Activated CD4-positive, alpha-beta memory T cell treated with anti-CD3 and anti-CD28 coated beads for 36 hours (primary cell): ENCODE data around the gene P2RX2. TPM values are rescaled to one million over a fixed set of nuclear protein-coding genes. Genes with fewer than 3 reads are reported as not detected.

Experiments used
- CTCF ChIA-PET: fragments of 350-600 bp; sonication (Branson Sonifier 250); formaldehyde crosslinking; loops from one replicate; lab custom pipeline; 2021; ENCODE audit warnings: antibody characterized with exemption, inconsistent platforms; lab: Charles Lee
- POLR2A ChIA-PET: fragments of 350-600 bp; sonication (Branson Sonifier 250); formaldehyde crosslinking; loops from one replicate; lab custom pipeline; 2021; ENCODE audit warnings: antibody characterized with exemption; lab: Charles Lee
- DNase-seq: peaks from one replicate; pipeline ENCODE4 v3.0.0-alpha.2; 2020
- H3K27ac Mint-ChIP-seq: one replicate; pipeline ENCODE4 v1.8.0; 2021; ENCODE audit warnings: mixed read lengths
- H3K27me3 Mint-ChIP-seq: one replicate; pipeline ENCODE4 v1.8.0; 2021; ENCODE audit warnings: mixed read lengths
- H3K36me3 Mint-ChIP-seq: one replicate; pipeline ENCODE4 v1.8.0; 2021; ENCODE audit warnings: mixed read lengths
- H3K4me1 Mint-ChIP-seq: one replicate; pipeline ENCODE4 v1.8.0; 2021; ENCODE audit warnings: low read depth, mixed read lengths
- H3K4me3 Mint-ChIP-seq: one replicate; pipeline ENCODE4 v1.8.0; 2021; ENCODE audit warnings: mild to moderate bottlenecking, mixed read lengths
- H3K9me3 Mint-ChIP-seq: one replicate; pipeline ENCODE4 v1.8.0; 2021; ENCODE audit warnings: mixed read lengths
- intact Hi-C: fragments of 100-400 bp; cut with micrococcal nuclease; formaldehyde crosslinking; loops from one replicate; pipeline ENCODE4 v1.15.1; 2023
- total RNA-seq, 2 experiments: library from RNA; stranded (reverse); gene quantifications; one replicate each; pipeline ENCODE4 v1.2.3, GENCODE V29; 2021

P2RX2 gene
- total RNA-seq, 2 experiments from 2014 or later = not detected

DNA sequence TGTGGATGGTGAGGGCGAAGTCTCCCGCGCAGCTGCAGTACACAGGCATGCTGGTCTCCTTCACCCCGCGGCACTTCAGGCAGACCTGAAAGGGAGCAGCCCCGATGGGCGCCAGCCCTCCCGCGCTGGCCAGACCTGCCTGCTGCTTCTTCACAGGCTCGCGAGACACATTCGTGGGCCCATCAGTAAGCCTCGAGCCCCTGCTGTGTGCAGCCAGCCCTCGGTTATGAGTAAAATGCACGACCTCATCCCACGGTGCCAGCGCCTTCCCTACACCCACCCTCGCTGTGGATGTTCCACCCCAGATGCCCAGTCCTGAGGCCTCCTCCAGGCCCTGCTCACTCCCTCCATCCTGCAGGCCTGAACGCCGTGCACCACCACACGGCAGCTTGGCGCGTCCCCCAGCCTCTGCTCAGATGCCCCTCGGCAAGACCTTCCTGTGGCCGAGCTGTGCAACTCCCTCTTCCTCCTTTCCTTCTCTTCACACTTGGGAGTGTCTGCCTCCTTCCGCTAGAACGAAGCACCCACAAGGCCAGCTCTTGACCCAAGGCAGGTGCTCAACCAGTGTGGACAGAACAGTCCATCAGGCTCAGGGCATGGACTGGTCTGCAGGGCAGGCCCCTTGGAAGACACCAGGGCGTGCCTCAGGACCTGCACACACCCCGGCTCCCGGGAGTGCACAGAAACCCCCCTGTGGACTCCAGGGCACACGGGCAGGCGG is 6.5 kb downstream of the P2RX2 start:
- Mint-ChIP-seq H3K9me3 (no peaks in the 10 kb centered on the region), H3K27me3 (peaks cover 1% of the 10 kb centered on the region), H3K4me1 (peaks cover 5% of the 10 kb centered on the region), H3K36me3 (peaks cover 16% of the 10 kb centered on the region), H3K4me3 (no peak overlapping the region), H3K27ac (no peak overlapping the region)
- DNase-seq = no peak
- intact Hi-C loops = no loop called here
- ChIA-PET CTCF (interaction anchor here (1.3 kb wide), 1 partner anchor 10 kb away, joined by 4 read pairs; no protein-coding TSS in a partner anchor), POLR2A (no interaction called here)

DNA sequence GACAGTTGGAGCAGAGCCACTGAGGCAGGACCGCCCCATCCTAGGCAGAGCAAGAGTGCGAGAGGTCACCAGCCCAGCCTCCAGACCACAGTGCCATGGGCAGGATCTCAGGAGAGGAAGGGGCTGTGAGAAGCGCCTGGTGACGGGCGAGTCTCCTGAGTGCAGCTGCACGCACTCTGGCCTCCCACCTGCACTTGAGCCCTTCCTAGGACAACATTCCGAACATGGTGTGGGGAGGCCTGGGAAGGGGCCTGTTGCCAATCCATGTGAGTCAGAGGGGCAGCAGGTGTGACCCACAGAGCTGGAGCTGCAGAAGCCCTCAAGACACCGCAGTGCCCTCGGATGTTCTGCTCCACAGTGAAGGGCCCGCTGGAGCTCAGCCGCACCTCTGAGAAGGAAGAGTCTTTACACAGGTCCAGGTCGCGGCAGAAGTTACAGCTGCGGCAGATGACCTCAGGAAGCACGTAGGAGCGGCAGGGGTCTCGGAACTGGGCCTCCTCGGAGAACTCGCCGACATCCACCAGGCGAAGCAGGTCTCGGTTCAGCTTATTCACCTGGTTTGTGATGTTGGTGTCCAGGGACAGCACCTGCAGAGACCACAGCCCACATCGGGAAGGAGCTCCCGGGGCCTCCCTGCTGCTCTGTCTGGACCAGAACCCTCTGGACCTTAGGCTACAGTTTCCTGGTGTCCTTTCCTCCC is 7.3 kb downstream of the P2RX2 start:
- Mint-ChIP-seq H3K27ac (no peak overlapping the region), H3K4me1 (peaks cover 5% of the 10 kb centered on the region), H3K36me3 (peaks cover 21% of the 10 kb centered on the region), H3K27me3 (peaks cover under 1% of the 10 kb centered on the region), H3K9me3 (no peaks in the 10 kb centered on the region), H3K4me3 (no peak overlapping the region)
- intact Hi-C loops = no loop called here
- ChIA-PET POLR2A (no interaction called here), CTCF (interaction anchor here (1.3 kb wide), 1 partner anchor 11 kb away, joined by 4 read pairs; no protein-coding TSS in a partner anchor)
- no peak for DNase-seq

DNA sequence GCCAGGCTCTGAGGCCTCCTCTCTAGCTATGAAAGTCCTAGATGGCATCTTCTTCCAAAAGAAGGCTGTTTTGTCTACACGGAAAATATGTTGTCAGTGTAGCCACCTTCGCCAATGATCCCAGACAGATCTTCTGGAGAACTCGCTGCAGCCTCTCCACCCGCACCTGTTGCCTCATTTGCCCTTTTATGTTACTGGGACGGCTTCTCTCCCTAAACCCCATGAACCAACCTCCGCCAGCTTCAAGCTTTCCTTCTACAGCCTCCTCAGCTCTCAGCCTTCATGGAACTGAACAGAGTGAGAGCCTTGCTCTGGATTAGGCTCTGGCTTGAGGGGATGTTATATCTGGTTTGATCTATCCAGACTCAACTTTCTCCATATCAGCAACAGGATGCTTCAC is 10.8 kb downstream of the P2RX2 start:
- intact Hi-C loops = no loop called here
- Mint-ChIP-seq H3K27ac (no peak overlapping the region), H3K9me3 (no peaks in the 10 kb centered on the region), H3K4me3 (no peak overlapping the region), H3K27me3 (no peaks in the 10 kb centered on the region), H3K36me3 (peaks cover 43% of the 10 kb centered on the region), H3K4me1 (no peaks in the 10 kb centered on the region)
- ChIA-PET CTCF (no interaction called here), POLR2A (no interaction called here)
- DNase-seq = no peak

DNA sequence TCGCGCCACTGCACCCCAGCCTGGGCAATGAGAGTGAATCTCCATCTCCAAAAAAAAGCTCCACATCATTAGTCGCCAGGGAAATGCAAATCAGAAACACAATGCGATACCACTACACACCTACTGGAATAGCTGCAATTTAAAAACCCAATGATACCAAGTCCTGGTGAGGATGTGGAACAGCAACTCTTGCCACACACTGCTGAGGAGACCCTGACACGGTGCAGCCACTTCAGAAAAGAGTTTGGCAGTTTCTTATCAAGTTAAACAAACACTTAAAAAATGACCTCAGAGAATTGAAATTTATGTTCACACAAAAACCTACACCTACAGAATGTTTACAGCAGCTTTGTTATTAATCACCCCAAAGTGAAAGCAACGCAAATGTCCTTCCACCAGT is 12.1 kb downstream of the P2RX2 start:
- H3K27me3 Mint-ChIP-seq = no peaks in the 10 kb centered on the region
- no peak overlapping the region for H3K27ac Mint-ChIP-seq
- peaks cover 53% of the 10 kb centered on the region for H3K36me3 Mint-ChIP-seq
- no peak for DNase-seq
- CTCF ChIA-PET = no interaction called here
- POLR2A ChIA-PET = no interaction called here
- no peaks in the 10 kb centered on the region for H3K4me1 Mint-ChIP-seq
- no peak overlapping the region for H3K4me3 Mint-ChIP-seq
- intact Hi-C loops = no loop called here
- no peaks in the 10 kb centered on the region for H3K9me3 Mint-ChIP-seq

DNA sequence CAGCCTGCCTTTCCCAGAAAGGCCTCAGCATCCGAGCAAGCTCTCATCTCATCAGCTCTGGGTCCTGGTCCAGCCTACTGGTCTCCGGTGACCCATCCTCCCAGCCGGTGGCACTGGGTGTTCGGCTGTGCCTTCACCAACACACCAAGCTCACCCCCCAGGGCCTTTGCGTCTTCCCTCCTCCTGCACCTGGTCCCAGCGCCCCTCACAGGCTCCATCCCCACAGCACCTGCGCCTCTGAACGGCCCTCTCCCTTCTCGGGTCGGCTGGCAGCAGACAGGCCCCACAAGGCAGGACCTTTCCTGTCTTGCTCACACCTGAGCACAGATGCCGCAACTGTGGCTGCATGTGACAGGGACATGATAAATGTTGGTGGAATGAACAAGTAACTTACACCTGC is 13.1 kb downstream of the P2RX2 start:
- CTCF ChIA-PET = interaction anchor here (2.2 kb wide), 1 partner anchor 17 kb away, joined by 9 read pairs; no protein-coding TSS in a partner anchor

DNA sequence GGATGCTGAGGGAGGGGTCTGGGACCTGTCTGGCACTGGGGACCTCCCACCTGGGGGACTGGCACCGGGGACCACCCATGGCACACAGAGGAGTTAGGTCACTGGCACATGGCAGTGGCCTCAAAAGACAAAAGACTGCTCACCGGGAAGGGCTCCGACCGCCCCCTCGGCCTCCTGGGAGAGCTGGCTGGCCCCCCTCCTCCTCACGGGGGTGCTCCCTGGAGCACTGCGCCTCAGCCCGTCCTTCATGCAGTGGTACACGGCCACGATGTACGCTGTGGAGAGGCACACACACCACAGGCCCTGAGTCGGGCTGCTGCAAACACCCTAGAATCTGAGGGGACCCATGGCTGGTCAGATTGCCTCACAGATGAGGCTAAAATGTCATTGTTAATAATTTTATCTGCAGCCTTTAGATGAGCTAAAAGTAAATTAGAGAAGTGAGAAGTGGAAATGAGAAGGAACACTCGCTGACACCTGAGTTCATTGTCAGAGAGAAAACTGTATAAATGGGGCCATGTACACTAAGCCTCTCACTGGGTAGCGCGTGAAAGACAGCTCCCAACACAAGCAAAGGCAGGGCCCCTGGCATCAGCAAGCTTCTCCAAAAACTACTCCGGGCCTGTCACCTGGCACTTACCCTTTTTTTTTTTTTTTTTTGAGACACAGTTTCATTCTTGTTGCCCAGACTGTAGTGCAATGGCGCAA is 14.1 kb downstream of the P2RX2 start:
- no peaks in the 10 kb centered on the region for H3K27me3 Mint-ChIP-seq
- intact Hi-C loops = no loop called here
- no peak overlapping the region for H3K4me3 Mint-ChIP-seq
- H3K36me3 Mint-ChIP-seq = peaks cover 63% of the 10 kb centered on the region
- no peaks in the 10 kb centered on the region for H3K9me3 Mint-ChIP-seq
- no peaks in the 10 kb centered on the region for H3K4me1 Mint-ChIP-seq
- CTCF ChIA-PET = interaction anchor here (1.2 to 2.2 kb wide), 2 partner anchors 17 to 18 kb away, joined by 3 to 9 read pairs; no protein-coding TSS in a partner anchor
- POLR2A ChIA-PET = no interaction called here
- DNase-seq = no peak
- H3K27ac Mint-ChIP-seq = no peak overlapping the region

More for the DNA sequence above, 13.1 kb downstream of the P2RX2 start:
- Mint-ChIP-seq H3K4me3 (no peak overlapping the region), H3K9me3 (no peaks in the 10 kb centered on the region), H3K4me1 (no peaks in the 10 kb centered on the region), H3K36me3 (peaks cover 58% of the 10 kb centered on the region), H3K27me3 (no peaks in the 10 kb centered on the region), H3K27ac (no peak overlapping the region)
- intact Hi-C loops = no loop called here
- no peak for DNase-seq
- POLR2A ChIA-PET = no interaction called here

DNA sequence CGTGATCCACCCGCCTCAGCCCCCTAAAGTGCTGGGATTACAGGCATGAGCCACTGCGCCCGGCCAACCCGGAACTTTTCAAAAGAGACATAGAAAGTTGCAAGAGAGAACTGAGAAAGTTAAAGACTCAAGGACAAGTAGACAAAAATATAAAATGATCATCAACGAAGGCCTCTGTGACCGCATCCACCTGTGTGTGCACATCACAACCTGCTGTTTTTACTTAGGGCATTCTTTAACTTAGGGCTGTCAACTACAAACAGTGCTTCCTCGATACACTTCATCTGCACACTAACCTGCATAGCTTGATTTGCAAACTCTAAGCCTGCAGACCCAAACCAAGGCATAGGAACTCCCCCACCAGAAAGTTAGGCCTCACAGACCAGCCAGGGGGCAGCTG is 14.8 kb downstream of the P2RX2 start:
- Mint-ChIP-seq H3K27ac (no peak overlapping the region), H3K9me3 (no peaks in the 10 kb centered on the region), H3K27me3 (no peaks in the 10 kb centered on the region), H3K4me3 (no peak overlapping the region), H3K4me1 (no peaks in the 10 kb centered on the region), H3K36me3 (peaks cover 70% of the 10 kb centered on the region)
- POLR2A ChIA-PET = no interaction called here
- intact Hi-C loops = no loop called here
- CTCF ChIA-PET = interaction anchor here (1.2 to 2.2 kb wide), 2 partner anchors 17 to 19 kb away, joined by 3 to 9 read pairs; no protein-coding TSS in a partner anchor
- no peak for DNase-seq

DNA sequence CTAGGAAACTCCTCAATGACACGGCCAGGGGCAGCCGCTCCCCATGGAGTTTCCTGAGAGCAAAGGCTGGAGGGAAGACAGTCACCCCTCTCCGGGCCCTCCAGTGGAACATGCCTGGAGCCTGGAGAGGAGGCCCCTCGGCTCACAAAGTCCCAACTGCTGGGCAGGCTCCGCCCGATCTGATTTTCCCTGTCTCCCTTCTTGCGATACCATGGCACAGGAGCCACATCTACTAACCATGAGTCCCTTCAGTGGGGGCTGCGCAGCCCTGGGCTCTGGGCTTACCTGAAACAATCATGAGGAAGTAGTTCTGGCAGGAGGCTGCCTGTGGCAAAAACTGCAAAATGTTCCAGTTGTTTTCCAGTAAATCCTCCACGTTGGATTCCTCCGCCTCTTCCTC is 15.3 kb downstream of the P2RX2 start:
- POLR2A ChIA-PET = no interaction called here
- H3K27ac Mint-ChIP-seq = no peak overlapping the region
- CTCF ChIA-PET = interaction anchor here (1.2 kb wide), 1 partner anchor 18 kb away, joined by 3 read pairs; no protein-coding TSS in a partner anchor

DNA sequence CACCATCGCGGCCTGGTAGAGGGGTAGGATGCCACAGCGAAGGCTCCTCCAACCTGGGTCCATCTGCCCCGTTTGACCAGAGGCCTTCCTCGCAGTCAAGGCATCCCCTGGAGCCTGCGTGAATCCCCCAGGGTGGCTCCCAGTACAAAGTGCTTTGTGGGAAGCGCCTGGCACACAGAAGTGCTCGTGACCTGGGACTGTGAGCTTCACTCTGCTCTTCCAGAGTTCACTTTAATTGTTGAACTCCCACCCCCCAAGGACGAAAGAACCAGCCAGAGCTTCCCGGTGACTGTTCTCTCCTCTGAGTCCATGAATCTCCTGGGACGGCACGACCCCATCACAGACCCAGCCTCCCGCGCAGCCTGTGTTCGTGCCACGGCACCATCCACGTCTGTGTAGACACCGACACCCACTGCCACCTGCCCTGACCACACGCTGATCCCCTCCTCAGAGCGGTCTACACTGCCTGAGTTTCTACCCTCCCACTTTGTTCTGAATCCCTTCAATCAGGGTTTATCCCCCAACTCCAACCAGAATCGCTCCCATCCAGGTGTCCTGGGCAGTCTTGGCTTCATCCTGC is 15.9 kb downstream of the P2RX2 start:
- no peak overlapping the region for H3K4me3 Mint-ChIP-seq
- H3K36me3 Mint-ChIP-seq = peaks cover 69% of the 10 kb centered on the region
- H3K9me3 Mint-ChIP-seq = no peaks in the 10 kb centered on the region
- no peaks in the 10 kb centered on the region for H3K27me3 Mint-ChIP-seq
- intact Hi-C loops = no loop called here
- DNase-seq = no peak
- no peak overlapping the region for H3K27ac Mint-ChIP-seq
- ChIA-PET CTCF (no interaction called here), POLR2A (no interaction called here)
- no peaks in the 10 kb centered on the region for H3K4me1 Mint-ChIP-seq

More for the DNA sequence above, 15.3 kb downstream of the P2RX2 start:
- Mint-ChIP-seq H3K36me3 (peaks cover 71% of the 10 kb centered on the region), H3K27me3 (no peaks in the 10 kb centered on the region), H3K4me3 (no peak overlapping the region), H3K4me1 (no peaks in the 10 kb centered on the region), H3K9me3 (no peaks in the 10 kb centered on the region)
- no peak for DNase-seq
- intact Hi-C loops = no loop called here

DNA sequence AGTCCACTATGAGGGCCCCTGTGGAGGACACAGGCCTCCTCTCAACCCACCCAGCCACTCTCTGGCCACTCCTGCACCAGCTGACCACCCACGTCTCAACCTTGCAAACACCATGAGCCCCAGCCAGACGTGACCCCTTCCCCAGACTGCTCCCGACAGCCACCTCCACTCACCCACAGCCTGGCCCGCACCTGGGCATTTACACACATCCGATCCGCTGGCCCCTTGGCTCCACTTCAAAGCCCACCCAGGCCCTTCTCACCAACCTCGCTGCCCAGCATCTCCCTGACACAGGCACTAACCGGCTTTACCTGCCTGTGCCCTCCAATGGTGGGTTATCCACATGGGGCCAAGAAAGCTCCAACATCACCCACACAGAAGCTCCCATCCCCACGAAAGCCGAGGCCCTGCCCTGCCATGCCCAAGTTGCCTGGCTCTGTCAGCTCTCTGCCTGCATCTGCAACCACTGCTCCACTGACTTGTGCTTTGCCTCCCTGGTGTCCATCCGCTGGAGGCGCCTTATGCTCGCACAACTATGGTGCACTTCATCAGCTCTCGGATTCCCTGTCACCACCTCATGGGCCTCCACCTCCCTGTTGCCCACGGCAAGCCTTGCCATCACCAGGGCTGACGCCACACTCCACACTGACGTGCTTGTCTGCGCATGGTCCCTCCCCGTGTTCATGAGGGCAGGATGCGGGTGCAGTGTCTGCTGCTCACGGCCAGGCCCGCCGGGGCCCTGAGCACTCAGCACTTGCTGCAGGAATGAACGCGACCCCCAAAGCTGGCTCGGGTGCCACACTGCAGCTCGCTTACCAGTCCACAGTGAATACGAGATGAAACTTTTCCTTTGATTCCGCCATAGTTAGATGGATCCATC is 16.7 kb downstream of the P2RX2 start:
- no peaks in the 10 kb centered on the region for H3K27me3 Mint-ChIP-seq
- no peaks in the 10 kb centered on the region for H3K4me1 Mint-ChIP-seq
- POLR2A ChIA-PET = no interaction called here
- no peaks in the 10 kb centered on the region for H3K9me3 Mint-ChIP-seq
- no peak overlapping the region for H3K4me3 Mint-ChIP-seq
- DNase-seq = no peak
- peaks cover 64% of the 10 kb centered on the region for H3K36me3 Mint-ChIP-seq
- intact Hi-C loops = no loop called here
- H3K27ac Mint-ChIP-seq = no peak overlapping the region
- CTCF ChIA-PET = no interaction called here

DNA sequence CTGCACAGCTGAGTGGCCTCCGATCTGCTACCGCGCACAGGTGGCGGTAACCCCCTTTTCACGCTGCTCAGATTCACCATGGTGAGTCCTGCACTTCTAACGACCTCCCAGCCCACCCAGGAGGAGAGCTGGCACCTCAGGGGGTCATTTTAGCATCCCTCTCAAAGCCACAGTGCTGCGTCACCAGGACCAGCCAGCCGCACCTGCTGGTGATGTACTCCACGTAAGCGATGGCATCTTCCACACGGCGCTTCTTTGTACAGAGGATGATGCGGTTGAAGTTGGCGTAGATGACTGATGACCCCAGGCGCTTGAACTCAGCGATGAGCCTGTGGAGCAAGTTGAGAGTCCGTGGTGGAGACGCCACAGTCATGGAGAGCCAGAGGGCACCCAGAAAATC is 19.2 kb downstream of the P2RX2 start:
- no peaks in the 10 kb centered on the region for H3K27me3 Mint-ChIP-seq
- H3K9me3 Mint-ChIP-seq = no peaks in the 10 kb centered on the region
- ChIA-PET POLR2A (no interaction called here), CTCF (interaction anchor here (1.0 to 1.6 kb wide), 3 partner anchors 12 to 224 kb away, joined by 3 to 4 read pairs (median 3); no protein-coding TSS in a partner anchor)
- H3K4me3 Mint-ChIP-seq = no peak overlapping the region
- H3K27ac Mint-ChIP-seq = no peak overlapping the region
- H3K36me3 Mint-ChIP-seq = peaks cover 59% of the 10 kb centered on the region
- intact Hi-C loops = no loop called here
- no peaks in the 10 kb centered on the region for H3K4me1 Mint-ChIP-seq
- DNase-seq = no peak
